HG03354 (cell line): ENCODE data around the gene TMEM42.

Experiments
- ATAC-seq: cut with Tn5 transposase; IDR thresholded peaks from one replicate; pipeline ENCODE4 v1.9.1; 2021; ENCODE audit warnings: mild to moderate bottlenecking; ENCODE audit not compliant: unreplicated experiment, poor library complexity, severe bottlenecking

Gene TMEM42

GRCh38 chr3:44870375-44871061, 8.8 kb downstream of the TMEM42 start:
- ATAC-seq: no peak

GRCh38 chr3:44874308-44874707, 12.6 kb downstream of the TMEM42 start, which contains the start of gene TGM4:
TGM4 (plus strand) TSS chr3:44874608; CDS start chr3:44874679, 71 bp downstream.
- no peak for ATAC-seq

- no peak for ATAC-seq
These were observed 13.9 kb downstream of the TMEM42 start for GRCh38 chr3:44875596-44875995.

- no peak for ATAC-seq
These were observed 15.6 kb downstream of the TMEM42 start for GRCh38 chr3:44877333-44877732.

GRCh38 chr3:44880284-44880683, 18.6 kb downstream of the TMEM42 start:
- no peak for ATAC-seq

- no peak for ATAC-seq
These were observed 21.7 kb downstream of the TMEM42 start for GRCh38 chr3:44883213-44883955.

- no peak for ATAC-seq
These were observed 22.3 kb downstream of the TMEM42 start for GRCh38 chr3:44883999-44884431.

GRCh38 chr3:44885618-44886017, 23.9 kb downstream of the TMEM42 start:
- ATAC-seq: no peak

GRCh38 chr3:44886561-44886960, 24.8 kb downstream of the TMEM42 start:
- no peak for ATAC-seq

GRCh38 chr3:44887101-44887500, 25.4 kb downstream of the TMEM42 start:
- no peak for ATAC-seq

- ATAC-seq: no peak
These were observed 28.5 kb downstream of the TMEM42 start for GRCh38 chr3:44890258-44890657.

- no peak for ATAC-seq
These were observed 29.1 kb downstream of the TMEM42 start for GRCh38 chr3:44890852-44891251.

- ATAC-seq: no peak
These were observed 31.0 kb downstream of the TMEM42 start for GRCh38 chr3:44892689-44893088.

GRCh38 chr3:44893097-44893496, 31.4 kb downstream of the TMEM42 start:
- no peak for ATAC-seq

- ATAC-seq: no peak
These were observed 32.8 kb downstream of the TMEM42 start for GRCh38 chr3:44894485-44894884.

- no peak for ATAC-seq
These were observed 34.7 kb downstream of the TMEM42 start for GRCh38 chr3:44896440-44896839.

- no peak for ATAC-seq
These were observed 38.1 kb downstream of the TMEM42 start for GRCh38 chr3:44899683-44900367.

- no peak for ATAC-seq
These were observed 40.9 kb downstream of the TMEM42 start for GRCh38 chr3:44902628-44903027.

GRCh38 chr3:44903314-44903713, 41.6 kb downstream of the TMEM42 start:
- ATAC-seq: no peak

- ATAC-seq: no peak
These were observed 42.0 kb downstream of the TMEM42 start for GRCh38 chr3:44903751-44904150.
